Astrocyte (in vitro differentiated cells and primary cell): ENCODE results near the gene RAD51B.

Experiments used
- EZH2 ChIP-seq: IDR thresholded peaks from 2 replicates; pipeline ENCODE4 v1.6.1; 2012; ENCODE audit warnings: mild to moderate bottlenecking, low read length, inconsistent platforms; ENCODE audit not compliant: insufficient read depth
- TF ChIP-seq, protein P1 (sequence below): IDR thresholded peaks from 2 replicates; pipeline ENCODE4 v1.5.1; 2011; ENCODE audit warnings: low read depth, mild to moderate bottlenecking, inconsistent platforms, low read length, moderate library complexity; ENCODE audit not compliant: insufficient read depth

DNA sequence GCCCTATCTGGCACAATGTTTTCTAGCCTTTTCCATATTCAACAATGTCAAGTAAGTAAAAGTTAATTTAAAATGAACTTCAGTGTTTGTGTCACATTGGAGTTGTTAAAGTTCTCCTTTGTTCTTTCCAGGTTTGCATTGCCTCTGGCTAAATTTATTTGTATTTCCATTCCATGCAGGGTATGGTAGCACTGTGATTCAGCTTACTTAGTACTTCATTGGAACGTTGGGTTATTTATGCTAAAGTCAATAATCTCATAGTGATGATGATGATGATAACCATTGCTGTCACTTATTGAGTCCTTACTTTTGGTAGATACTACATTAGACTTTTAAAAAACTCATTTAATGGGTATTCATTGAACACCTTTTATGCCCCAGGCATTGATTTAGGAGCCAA lies 286.9 kb downstream of the RAD51B start:
- TF ChIP-seq, protein P1, sequence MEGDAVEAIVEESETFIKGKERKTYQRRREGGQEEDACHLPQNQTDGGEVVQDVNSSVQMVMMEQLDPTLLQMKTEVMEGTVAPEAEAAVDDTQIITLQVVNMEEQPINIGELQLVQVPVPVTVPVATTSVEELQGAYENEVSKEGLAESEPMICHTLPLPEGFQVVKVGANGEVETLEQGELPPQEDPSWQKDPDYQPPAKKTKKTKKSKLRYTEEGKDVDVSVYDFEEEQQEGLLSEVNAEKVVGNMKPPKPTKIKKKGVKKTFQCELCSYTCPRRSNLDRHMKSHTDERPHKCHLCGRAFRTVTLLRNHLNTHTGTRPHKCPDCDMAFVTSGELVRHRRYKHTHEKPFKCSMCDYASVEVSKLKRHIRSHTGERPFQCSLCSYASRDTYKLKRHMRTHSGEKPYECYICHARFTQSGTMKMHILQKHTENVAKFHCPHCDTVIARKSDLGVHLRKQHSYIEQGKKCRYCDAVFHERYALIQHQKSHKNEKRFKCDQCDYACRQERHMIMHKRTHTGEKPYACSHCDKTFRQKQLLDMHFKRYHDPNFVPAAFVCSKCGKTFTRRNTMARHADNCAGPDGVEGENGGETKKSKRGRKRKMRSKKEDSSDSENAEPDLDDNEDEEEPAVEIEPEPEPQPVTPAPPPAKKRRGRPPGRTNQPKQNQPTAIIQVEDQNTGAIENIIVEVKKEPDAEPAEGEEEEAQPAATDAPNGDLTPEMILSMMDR, result no peak
- TF ChIP-seq EZH2, result no peak
